NCI-H748 treated with DMSO at 0.1 percent for 48 hours (cell line): Measurements from ENCODE around the gene FGD4.
"Not testable (repeated sequence)": the region's sequence is repeated elsewhere in the genome, so short reads cannot be mapped to it uniquely, and the experiment has no call there.

Experiments used
- DNase-seq: peaks from one replicate; lab custom pipeline; 2025; lab: John Stamatoyannopoulos, UW

FGD4 gene

GRCh38 chr12:32561931-32562341 lies 162.6 kb downstream of the FGD4 start:
- DNase-seq: peak; percentile 7

GRCh38 chr12:32562413-32562812 lies 163.1 kb downstream of the FGD4 start:
- DNase-seq: not testable (repeated sequence)

GRCh38 chr12:32566663-32567295 lies 167.4 kb downstream of the FGD4 start:
- DNase-seq: no peak

- no peak for DNase-seq
These were observed 167.9 kb downstream of the FGD4 start for GRCh38 chr12:32567296-32567674.

GRCh38 chr12:32568228-32568627 lies 168.9 kb downstream of the FGD4 start:
- peak; percentile 10 for DNase-seq

GRCh38 chr12:32569259-32569658 lies 169.9 kb downstream of the FGD4 start:
- no peak for DNase-seq

GRCh38 chr12:32574585-32574984 lies 175.2 kb downstream of the FGD4 start:
- DNase-seq: no peak

- no peak for DNase-seq
These were observed 178.0 kb downstream of the FGD4 start for GRCh38 chr12:32577328-32577727.

GRCh38 chr12:32583534-32583933 lies 184.2 kb downstream of the FGD4 start:
- no peak for DNase-seq

- no peak for DNase-seq
These were observed 186.3 kb downstream of the FGD4 start for GRCh38 chr12:32585680-32586079.

GRCh38 chr12:32586390-32586789 lies 187.0 kb downstream of the FGD4 start:
- no peak for DNase-seq

- no peak for DNase-seq
These were observed 188.5 kb downstream of the FGD4 start for GRCh38 chr12:32587581-32588495.

GRCh38 chr12:32588604-32589003 lies 189.2 kb downstream of the FGD4 start:
- no peak for DNase-seq

- no peak for DNase-seq
These were observed 190.0 kb downstream of the FGD4 start for GRCh38 chr12:32589165-32589865.

- DNase-seq: no peak
These were observed 195.9 kb downstream of the FGD4 start for GRCh38 chr12:32595251-32595650.

GRCh38 chr12:32596030-32596429 lies 196.7 kb downstream of the FGD4 start:
- DNase-seq: no peak

GRCh38 chr12:32598688-32599087 lies 199.3 kb downstream of the FGD4 start:
- DNase-seq: no peak

- no peak for DNase-seq
These were observed 201.3 kb downstream of the FGD4 start for GRCh38 chr12:32600681-32601080.

GRCh38 chr12:32603071-32603470 lies 203.7 kb downstream of the FGD4 start:
- no peak for DNase-seq

- no peak for DNase-seq
These were observed 204.5 kb downstream of the FGD4 start for GRCh38 chr12:32603858-32604257.

GRCh38 chr12:32604565-32604964 lies 205.2 kb downstream of the FGD4 start:
- DNase-seq: no peak

- no peak for DNase-seq
These were observed 206.2 kb downstream of the FGD4 start for GRCh38 chr12:32605326-32606095.
